Measurements from ENCODE around the gene SPATC1L. TPM values are rescaled to one million over a fixed set of nuclear protein-coding genes. Genes with fewer than 3 reads are reported as not detected.

SPATC1L gene
- polyA plus RNA-seq, 3 donors: 3.3 to 6.7 (median 5.8) TPM

DNA sequence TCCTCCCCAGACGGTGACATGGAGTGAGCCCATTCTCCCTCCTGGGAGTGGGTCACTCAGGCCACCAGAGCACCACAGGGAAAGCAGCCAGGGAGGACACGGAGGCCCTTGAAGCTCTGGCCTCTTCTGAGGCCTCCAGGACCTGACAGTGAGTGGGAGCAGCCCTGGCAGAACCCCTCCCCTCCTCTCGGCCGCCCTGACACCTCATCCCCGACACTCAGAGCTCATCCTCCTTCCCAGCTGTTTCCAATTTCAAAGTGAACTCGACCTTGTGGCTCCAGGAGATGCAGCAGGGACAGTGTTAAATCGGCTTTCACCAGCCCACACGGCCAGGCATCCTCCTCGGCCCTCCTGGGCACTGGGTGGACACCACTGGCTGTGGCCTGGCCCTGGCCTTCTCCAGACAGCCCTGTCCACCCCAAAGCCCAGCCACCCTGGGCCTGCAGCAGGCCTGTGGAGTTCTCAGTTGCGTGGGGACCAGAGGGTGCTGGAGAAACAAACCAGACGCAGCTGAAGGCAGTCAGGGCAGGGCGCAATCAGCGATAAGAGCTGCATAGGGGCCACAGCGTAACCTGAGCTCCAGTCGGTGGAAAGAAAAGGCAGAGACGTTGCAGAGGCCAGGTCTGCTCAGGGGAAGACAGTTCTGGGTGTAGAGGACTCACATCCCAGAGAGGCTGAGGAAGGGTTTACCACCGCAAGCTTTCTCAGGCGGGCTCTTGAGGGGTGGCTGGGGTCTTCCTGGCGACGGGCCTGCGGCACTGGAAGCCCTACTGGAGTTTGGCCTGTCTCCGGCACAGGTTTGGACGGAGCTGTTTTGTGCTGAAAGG, 55.9 kb downstream of the SPATC1L start:
- no peak overlapping the region for H3K27ac ChIP-seq (ENCODE audit: low read depth in 1 of 2, low read length in 2 of 2)
- no peaks in the 10 kb centered on the region for H3K36me3 ChIP-seq (replicated peaks in 1 of 2; ENCODE audit: control insufficient read depth in 1 of 2, insufficient read depth in 2 of 2, low read length in 2 of 2)
- H4K20me1 ChIP-seq (ENCODE audit: insufficient read depth, low read length): no peaks in the 10 kb centered on the region
- 88% methylated on average over 23 of the region's 23 CpGs for WGBS (ENCODE audit: insufficient coverage)
- Mint-ChIP-seq H3K27ac (no peak overlapping the region), H3K36me3 (no peaks in the 10 kb centered on the region), H3K27me3 (ENCODE audit: low read depth in 3 of 3) (peaks cover 0 to 2% (median 0%) of the 10 kb centered on the region in 3 donors), H3K4me3 (no peak overlapping the region), H3K4me1 (no peaks in the 10 kb centered on the region), H3K9me3 (peaks cover 0 to 8% (median 0%) of the 10 kb centered on the region in 7 donors)
- H3K9ac ChIP-seq (ENCODE audit: insufficient read depth, low read length, poor library complexity, severe bottlenecking): no peak overlapping the region
- H3K27me3 ChIP-seq (ENCODE audit: control insufficient read depth in 2 of 2, insufficient read depth in 2 of 2, low read length in 2 of 2): no peaks in the 10 kb centered on the region
- no peaks in the 10 kb centered on the region for H3K79me2 ChIP-seq (ENCODE audit: insufficient read depth, low read length)
- H3K9me3 ChIP-seq (replicated peaks in 1 of 2; ENCODE audit: control insufficient read depth in 1 of 2, insufficient read depth in 1 of 2, low read length in 2 of 2): no peaks in the 10 kb centered on the region
- no peak for TF ChIP-seq CTCF (IDR thresholded peaks at IDR 0.05)
- intact Hi-C loops (cut with micrococcal nuclease): no loop called here
- no peak overlapping the region for H2AFZ ChIP-seq (ENCODE audit: insufficient read depth, low read depth, low read length, poor library complexity, severe bottlenecking)
- no peaks in the 10 kb centered on the region for H3K4me1 ChIP-seq (ENCODE audit: control insufficient read depth in 1 of 2, insufficient read depth in 2 of 2, low read length in 2 of 2)
- H3K4me2 ChIP-seq (replicated peaks; ENCODE audit: extremely low read depth, low read length, poor library complexity, severe bottlenecking): no peak overlapping the region
- DNase-seq: no peak
- no peak overlapping the region for H3K4me3 ChIP-seq (replicated peaks in 1 of 3; ENCODE audit: low read depth in 2 of 3, low read length in 3 of 3)

DNA sequence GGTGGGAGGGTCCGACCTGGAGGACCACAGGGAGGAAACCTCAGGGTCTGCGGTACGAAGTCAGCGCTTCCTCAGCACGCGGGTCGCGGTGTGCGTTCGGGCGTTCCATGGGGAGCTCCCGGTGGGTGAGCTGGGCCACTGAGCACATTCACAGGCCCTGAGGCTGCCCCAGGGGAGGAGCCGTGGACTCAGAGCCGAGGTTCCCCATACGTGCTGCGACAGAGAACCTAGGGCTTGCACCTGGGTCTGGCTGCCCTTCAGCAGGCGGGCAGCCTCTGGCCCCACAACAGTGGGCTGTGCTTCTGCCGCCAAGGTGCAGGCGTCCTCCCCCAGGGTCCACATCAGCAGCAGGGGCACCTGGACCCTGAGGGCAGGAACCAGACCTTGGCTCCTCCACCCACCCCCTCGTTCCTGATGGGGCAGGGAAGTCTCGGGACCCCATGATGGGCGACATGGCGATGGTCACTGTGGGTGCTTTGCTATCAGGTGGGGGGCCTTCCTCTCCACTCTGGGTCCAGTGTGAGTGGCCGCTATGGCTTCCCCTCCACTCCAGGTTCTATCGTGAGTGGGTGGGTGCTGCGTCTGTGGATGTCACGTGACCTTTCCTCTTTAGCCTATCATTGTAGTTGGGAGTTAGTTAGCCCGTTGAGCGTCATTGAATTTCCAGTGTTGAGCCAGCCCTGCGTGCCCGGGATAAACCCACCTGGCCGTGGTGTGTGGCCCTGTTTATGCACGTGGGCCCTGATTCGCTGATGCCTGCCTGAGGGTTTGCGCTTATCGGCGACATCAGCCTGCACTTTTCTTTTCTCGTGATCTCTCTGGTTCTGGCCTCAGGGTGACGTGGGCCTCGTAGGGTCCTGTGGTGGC, 56.8 kb downstream of the SPATC1L start:
- DNase-seq: no peak
- H3K4me3 ChIP-seq (replicated peaks in 1 of 3; ENCODE audit: low read depth in 2 of 3, low read length in 3 of 3): no peak overlapping the region
- H3K27me3 ChIP-seq (ENCODE audit: control insufficient read depth in 2 of 2, insufficient read depth in 2 of 2, low read length in 2 of 2): no peaks in the 10 kb centered on the region
- Mint-ChIP-seq H3K36me3 (no peaks in the 10 kb centered on the region), H3K27me3 (ENCODE audit: low read depth in 3 of 3) (peaks cover 0 to 3% (median 0%) of the 10 kb centered on the region in 3 donors), H3K4me3 (no peak overlapping the region), H3K4me1 (no peaks in the 10 kb centered on the region), H3K27ac (no peak overlapping the region), H3K9me3 (peaks cover 0 to 8% (median 0%) of the 10 kb centered on the region in 7 donors)
- no peak overlapping the region for H3K4me2 ChIP-seq (replicated peaks; ENCODE audit: extremely low read depth, low read length, poor library complexity, severe bottlenecking)
- H3K4me1 ChIP-seq (ENCODE audit: control insufficient read depth in 1 of 2, insufficient read depth in 2 of 2, low read length in 2 of 2): no peaks in the 10 kb centered on the region
- H3K27ac ChIP-seq (ENCODE audit: low read depth in 1 of 2, low read length in 2 of 2): no peak overlapping the region
- H3K79me2 ChIP-seq (ENCODE audit: insufficient read depth, low read length): no peaks in the 10 kb centered on the region
- H4K20me1 ChIP-seq (ENCODE audit: insufficient read depth, low read length): no peaks in the 10 kb centered on the region
- WGBS (ENCODE audit: insufficient coverage): 93% methylated on average over 35 of the region's 40 CpGs
- no peak for TF ChIP-seq CTCF (IDR thresholded peaks at IDR 0.05)
- no peak overlapping the region for H3K9ac ChIP-seq (ENCODE audit: insufficient read depth, low read length, poor library complexity, severe bottlenecking)
- no peaks in the 10 kb centered on the region for H3K36me3 ChIP-seq (replicated peaks in 1 of 2; ENCODE audit: control insufficient read depth in 1 of 2, insufficient read depth in 2 of 2, low read length in 2 of 2)
- no peak overlapping the region for H2AFZ ChIP-seq (ENCODE audit: insufficient read depth, low read depth, low read length, poor library complexity, severe bottlenecking)
- intact Hi-C loops (cut with micrococcal nuclease): no loop called here
- H3K9me3 ChIP-seq (replicated peaks in 1 of 2; ENCODE audit: control insufficient read depth in 1 of 2, insufficient read depth in 1 of 2, low read length in 2 of 2): no peaks in the 10 kb centered on the region

Data from CD14-positive monocyte (primary cell).